ENCODE measurements around the gene PDGFRA. TPM values are rescaled to one million over a fixed set of nuclear protein-coding genes. Genes with fewer than 3 reads are reported as not detected.

The PDGFRA gene
- total RNA-seq, 1 experiment from 2014 or later: 6.8 TPM

DNA sequence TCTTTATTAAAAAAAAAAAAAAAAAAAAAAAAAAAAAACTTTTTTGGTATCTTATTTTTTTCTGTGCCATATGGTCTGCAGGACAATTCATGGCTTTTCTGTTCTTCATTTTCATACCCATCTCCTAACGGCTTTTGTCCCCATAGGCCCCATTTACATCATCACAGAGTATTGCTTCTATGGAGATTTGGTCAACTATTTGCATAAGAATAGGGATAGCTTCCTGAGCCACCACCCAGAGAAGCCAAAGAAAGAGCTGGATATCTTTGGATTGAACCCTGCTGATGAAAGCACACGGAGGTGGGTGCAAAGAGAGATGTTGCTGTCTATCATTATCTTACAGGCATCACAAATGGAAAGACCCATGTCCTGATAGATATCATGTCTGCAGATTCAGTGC is 49.1 kb downstream of the PDGFRA start:
- Histone ChIP-seq H3K9me3 (ENCODE audit: control insufficient read depth, low read depth, low read length) (peaks cover 11% of the 10 kb centered on the region), H2BK20ac (ENCODE audit: low read depth, low read length, poor library complexity, severe bottlenecking) (no peak overlapping the region), H2BK5ac (ENCODE audit: insufficient read length, low read length) (no peak overlapping the region), H3K18ac (ENCODE audit: insufficient read length, low read depth, low read length) (no peak overlapping the region), H3K27me3 (ENCODE audit: insufficient read depth, low read length) (no peaks in the 10 kb centered on the region), H2BK120ac (ENCODE audit: low read depth, low read length, poor library complexity, severe bottlenecking) (no peak overlapping the region), H3K23me2 (ENCODE audit: insufficient read length, low read depth, low read length, poor library complexity, severe bottlenecking) (no peaks in the 10 kb centered on the region), H3T11ph (ENCODE audit: low read length) (no peak overlapping the region), H3K27ac (ENCODE audit: insufficient read length, low read depth, low read length) (no peak overlapping the region), H3K79me2 (ENCODE audit: insufficient read depth, low read length) (no peaks in the 10 kb centered on the region), H3K4me2 (ENCODE audit: insufficient read depth, insufficient read length, low read length) (no peak overlapping the region), H2BK15ac (ENCODE audit: low read depth, low read length) (no peak overlapping the region), H3K4me1 (ENCODE audit: insufficient read depth, low read length) (peaks cover 10% of the 10 kb centered on the region), H3K79me1 (ENCODE audit: insufficient read depth, low read depth, low read length, poor library complexity, severe bottlenecking) (no peaks in the 10 kb centered on the region), H4K20me1 (ENCODE audit: control insufficient read depth, insufficient read depth, insufficient read length) (no peaks in the 10 kb centered on the region), H3K14ac (ENCODE audit: insufficient read depth, low read length) (no peak overlapping the region), H2AK5ac (ENCODE audit: insufficient read length, low read length) (no peak overlapping the region), H4K5ac (ENCODE audit: insufficient read length, low read depth, low read length) (no peak overlapping the region), H4K8ac (replicated peaks; ENCODE audit: insufficient read length, low read depth, low read length) (no peak overlapping the region), H3K56ac (ENCODE audit: insufficient read length, low read depth, low read length) (no peak overlapping the region), H4K91ac (ENCODE audit: insufficient read length, low read depth, low read length) (no peak overlapping the region), H2AFZ (ENCODE audit: low read length) (no peak overlapping the region), H3K23ac (ENCODE audit: insufficient read length, low read depth, low read length) (no peak overlapping the region), H3K4ac (ENCODE audit: low read depth, low read length) (no peak overlapping the region), H2BK12ac (ENCODE audit: insufficient read length, low read depth, low read length) (no peak overlapping the region), H3K9ac (ENCODE audit: extremely low read depth, insufficient read length, low read length) (no peak overlapping the region)
- Mint-ChIP-seq H3K4me3 (peak overlapping the region in 1 of 2 experiments; percentile 4; a peak in 3 of 5 replicates), H3K9me3 (peaks cover 19 to 32% of the 10 kb centered on the region in 2 experiments), H3K36me3 (ENCODE audit: insufficient read depth in 1 of 3, low read depth in 3 of 3) (peaks cover 27 to 33% (median 33%) of the 10 kb centered on the region in 3 experiments), H3K4me1 (peaks cover 35 to 45% of the 10 kb centered on the region in 2 experiments), H3K27ac (peak overlapping the region in 1 of 3 experiments; percentile 84; a peak in 2 of 7 replicates), H3K27me3 (ENCODE audit: low read depth) (peaks cover 20% of the 10 kb centered on the region)
- WGBS (ENCODE audit: extremely low coverage, insufficient read length, low lambda C conversion rate): no CpG with 5 or more reads among the region's 2 CpGs
- DNase-seq: no peak
- TF ChIP-seq, protein P1, sequence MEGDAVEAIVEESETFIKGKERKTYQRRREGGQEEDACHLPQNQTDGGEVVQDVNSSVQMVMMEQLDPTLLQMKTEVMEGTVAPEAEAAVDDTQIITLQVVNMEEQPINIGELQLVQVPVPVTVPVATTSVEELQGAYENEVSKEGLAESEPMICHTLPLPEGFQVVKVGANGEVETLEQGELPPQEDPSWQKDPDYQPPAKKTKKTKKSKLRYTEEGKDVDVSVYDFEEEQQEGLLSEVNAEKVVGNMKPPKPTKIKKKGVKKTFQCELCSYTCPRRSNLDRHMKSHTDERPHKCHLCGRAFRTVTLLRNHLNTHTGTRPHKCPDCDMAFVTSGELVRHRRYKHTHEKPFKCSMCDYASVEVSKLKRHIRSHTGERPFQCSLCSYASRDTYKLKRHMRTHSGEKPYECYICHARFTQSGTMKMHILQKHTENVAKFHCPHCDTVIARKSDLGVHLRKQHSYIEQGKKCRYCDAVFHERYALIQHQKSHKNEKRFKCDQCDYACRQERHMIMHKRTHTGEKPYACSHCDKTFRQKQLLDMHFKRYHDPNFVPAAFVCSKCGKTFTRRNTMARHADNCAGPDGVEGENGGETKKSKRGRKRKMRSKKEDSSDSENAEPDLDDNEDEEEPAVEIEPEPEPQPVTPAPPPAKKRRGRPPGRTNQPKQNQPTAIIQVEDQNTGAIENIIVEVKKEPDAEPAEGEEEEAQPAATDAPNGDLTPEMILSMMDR (conservative IDR thresholded peaks at IDR 0.05): no peak
